ENCODE data around the gene NMNAT2. TPM values are rescaled to one million over a fixed set of nuclear protein-coding genes. Genes with fewer than 3 reads are reported as not detected.

The NMNAT2 gene
- total RNA-seq, 6 donors from 2014 or later: 0.13 to 0.72 (median 0.17) TPM; not detected in 2

- Histone ChIP-seq H3K27ac (no peak overlapping the region), H3K4me3 (no peak overlapping the region), H3K4me1 (peaks cover 0 to 17% (median 13%) of the 10 kb centered on the region in 4 donors), H3K27me3 (no peaks in the 10 kb centered on the region), H3K36me3 (no peaks in the 10 kb centered on the region), H3K9me3 (no peaks in the 10 kb centered on the region)
- 81 to 83% methylated on average over 3 of the region's 3 CpGs for WGBS, 2 donors
- no peak for TF ChIP-seq CTCF (IDR thresholded peaks at IDR 0.05)
- TF ChIP-seq EP300 (IDR thresholded peaks at IDR 0.05): no peak
- no peak for TF ChIP-seq POLR2A (IDR thresholded peaks at IDR 0.05)
- no peak for TF ChIP-seq POLR2AphosphoS5 (IDR thresholded peaks at IDR 0.05)
- no peak for DNase-seq
- ATAC-seq (ENCODE audit: low FRiP score in 2 of 2): no peak
Measured at GRCh38 chr1:183247484-183247883, 170.7 kb downstream of the NMNAT2 start.

GRCh38 chr1:183247066-183247465 is 171.1 kb downstream of the NMNAT2 start:
- no peaks in the 10 kb centered on the region for H3K27me3 ChIP-seq
- WGBS, 2 donors: 92% methylated on average over 11 of the region's 11 CpGs
- H3K36me3 ChIP-seq: no peaks in the 10 kb centered on the region
- ATAC-seq (ENCODE audit: low FRiP score in 2 of 2) (no peak), DNase-seq (no peak)
- no peaks in the 10 kb centered on the region for H3K9me3 ChIP-seq
- H3K4me1 ChIP-seq: peaks cover 0 to 17% (median 13%) of the 10 kb centered on the region in 4 donors
- no peak overlapping the region for H3K27ac ChIP-seq
- no peak for TF ChIP-seq EP300 (IDR thresholded peaks at IDR 0.05)
- TF ChIP-seq POLR2A (IDR thresholded peaks at IDR 0.05): no peak
- no peak for TF ChIP-seq CTCF (IDR thresholded peaks at IDR 0.05)
- no peak for TF ChIP-seq POLR2AphosphoS5 (IDR thresholded peaks at IDR 0.05)
- H3K4me3 ChIP-seq: no peak overlapping the region

- H3K4me3 ChIP-seq: no peak overlapping the region
- DNase-seq (no peak), ATAC-seq (ENCODE audit: low FRiP score in 2 of 2) (no peak)
- H3K9me3 ChIP-seq: no peaks in the 10 kb centered on the region
- no peaks in the 10 kb centered on the region for H3K27me3 ChIP-seq
- no peaks in the 10 kb centered on the region for H3K36me3 ChIP-seq
- no peak overlapping the region for H3K27ac ChIP-seq
- TF ChIP-seq EP300 (IDR thresholded peaks at IDR 0.05) (no peak), POLR2A (IDR thresholded peaks at IDR 0.05) (no peak), POLR2AphosphoS5 (IDR thresholded peaks at IDR 0.05) (no peak), CTCF (IDR thresholded peaks at IDR 0.05) (no peak)
- H3K4me1 ChIP-seq: peaks cover 0 to 17% (median 13%) of the 10 kb centered on the region in 4 donors
Measured at GRCh38 chr1:183246436-183246835, 171.7 kb downstream of the NMNAT2 start.

GRCh38 chr1:183245357-183245756 is 172.8 kb downstream of the NMNAT2 start:
- WGBS, 2 donors: 88 to 98% methylated on average over 3 of the region's 3 CpGs
- Histone ChIP-seq H3K27ac (peak overlapping the region in 2 of 4 donors; percentile 30 to 77), H3K9me3 (no peaks in the 10 kb centered on the region), H3K27me3 (no peaks in the 10 kb centered on the region), H3K4me1 (peaks cover 0 to 17% (median 13%) of the 10 kb centered on the region in 4 donors), H3K36me3 (no peaks in the 10 kb centered on the region), H3K4me3 (no peak overlapping the region)
- TF ChIP-seq POLR2A (IDR thresholded peaks at IDR 0.05) (no peak), POLR2AphosphoS5 (IDR thresholded peaks at IDR 0.05) (no peak), EP300 (IDR thresholded peaks at IDR 0.05) (no peak), CTCF (IDR thresholded peaks at IDR 0.05) (no peak)
- no peak for DNase-seq
- ATAC-seq (ENCODE audit: low FRiP score in 2 of 2): no peak

- H3K27me3 ChIP-seq: no peaks in the 10 kb centered on the region
- peaks cover 0 to 17% (median 13%) of the 10 kb centered on the region in 4 donors for H3K4me1 ChIP-seq
- ATAC-seq (ENCODE audit: low FRiP score in 2 of 2): peak; percentile 16 to 64
- H3K27ac ChIP-seq: peak overlapping the region; percentile 16 to 80 (median 74)
- 33 to 57% methylated on average over 1 of the region's 1 CpG for WGBS, 2 donors
- DNase-seq: peak in 1 of 2 donors; percentile 64
- no peaks in the 10 kb centered on the region for H3K36me3 ChIP-seq
- TF ChIP-seq POLR2AphosphoS5 (IDR thresholded peaks at IDR 0.05) (peak; percentile 82 to 91), CTCF (IDR thresholded peaks at IDR 0.05) (no peak), POLR2A (IDR thresholded peaks at IDR 0.05) (no peak), EP300 (IDR thresholded peaks at IDR 0.05) (peak in 1 of 4 donors; percentile 21)
- no peak overlapping the region for H3K4me3 ChIP-seq
- no peaks in the 10 kb centered on the region for H3K9me3 ChIP-seq
Measured at GRCh38 chr1:183244466-183244865, 173.7 kb downstream of the NMNAT2 start.

Data from upper lobe of left lung (tissue), 6 donors.